Activated CD8-positive, alpha-beta memory T cell treated with anti-CD3 and anti-CD28 coated beads, Interleukin-2, amount 50 U/mL, for 1 hour (primary cell): ENCODE measurements around the gene BTBD3.

ENCODE experiments used
- DNase-seq: peaks from one replicate; pipeline ENCODE4 v3.0.0-alpha.2; 2020; ENCODE audit errors: extremely low read depth

The BTBD3 gene

GRCh38 chr20:11917663-11918062 is at the start of gene BTBD3:
Gene BTBD3 (plus strand): TSS chr20:11917893. CDS start chr20:11918276, 383 bp downstream.
- DNase-seq, result no peak

- no peak for DNase-seq
Measured at GRCh38 chr20:11869641-11870040, 48.1 kb upstream of the BTBD3 start.

- no peak for DNase-seq
Measured at GRCh38 chr20:11870411-11870810, 47.3 kb upstream of the BTBD3 start.

GRCh38 chr20:11876555-11876954 is 41.1 kb upstream of the BTBD3 start:
- DNase-seq, result no peak

- no peak for DNase-seq
Measured at GRCh38 chr20:11880680-11881079, 37.0 kb upstream of the BTBD3 start.

- DNase-seq, result no peak
Measured at GRCh38 chr20:11881449-11881848, 36.2 kb upstream of the BTBD3 start.

- no peak for DNase-seq
Measured at GRCh38 chr20:11882651-11883050, 35.0 kb upstream of the BTBD3 start.

GRCh38 chr20:11888648-11889047 is 29.0 kb upstream of the BTBD3 start:
- no peak for DNase-seq

GRCh38 chr20:11890331-11891076 is 27.2 kb upstream of the BTBD3 start:
- DNase-seq, result no peak

GRCh38 chr20:11891077-11891775 is 26.5 kb upstream of the BTBD3 start:
- DNase-seq, result no peak

- DNase-seq, result no peak
Measured at GRCh38 chr20:11891776-11892545, 25.7 kb upstream of the BTBD3 start.

- no peak for DNase-seq
Measured at GRCh38 chr20:11894062-11894461, 23.6 kb upstream of the BTBD3 start.

GRCh38 chr20:11895861-11896387 is 21.8 kb upstream of the BTBD3 start:
- no peak for DNase-seq

- no peak for DNase-seq
Measured at GRCh38 chr20:11901127-11901526, 16.6 kb upstream of the BTBD3 start.

GRCh38 chr20:11902285-11902697 is 15.4 kb upstream of the BTBD3 start:
- no peak for DNase-seq

- DNase-seq, result no peak
Measured at GRCh38 chr20:11905460-11906179, 12.1 kb upstream of the BTBD3 start.

- DNase-seq, result no peak
Measured at GRCh38 chr20:11906626-11907480, 10.8 kb upstream of the BTBD3 start.

GRCh38 chr20:11907621-11908020 is 10.1 kb upstream of the BTBD3 start:
- no peak for DNase-seq

- no peak for DNase-seq
Measured at GRCh38 chr20:11912013-11912658, 5.6 kb upstream of the BTBD3 start.
